Bronchial epithelial cell (primary cell): ENCODE measurements around the gene VRK3. TPM values are rescaled to one million over a fixed set of nuclear protein-coding genes. Genes with fewer than 3 reads are reported as not detected.
A peak's percentile ranks its signal among the peaks of the same experiment; 100 is the strongest.

Source experiments
- DNase-seq: peaks from one replicate; pipeline ENCODE4 v3.0.0-alpha.2; 2010; ENCODE audit warnings: low read depth
- FAIRE-seq: peaks from 2 replicates; lab custom pipeline; 2011; peaks lifted over from hg19 to GRCh38; lab: Jason Lieb, UNC
- H3K27me3 ChIP-seq: 2 replicates; pipeline ENCODE4 v1.5.1; 2011; ENCODE audit warnings: low read length; ENCODE audit not compliant: control insufficient read depth, insufficient read depth
- H3K36me3 ChIP-seq: 2 replicates; pipeline ENCODE4 v1.5.1; 2011; ENCODE audit warnings: low read length; ENCODE audit not compliant: control insufficient read depth, insufficient read depth
- H3K4me3 ChIP-seq: 2 replicates; pipeline ENCODE4 v1.5.1; 2011; ENCODE audit warnings: mild to moderate bottlenecking, low read depth, low read length, control low read depth
- CTCF ChIP-seq: IDR thresholded peaks from 2 replicates; pipeline ENCODE4 v1.5.1; 2011; ENCODE audit warnings: mild to moderate bottlenecking, moderate library complexity, low read length, control low read depth, inconsistent platforms; ENCODE audit not compliant: insufficient read depth, severe bottlenecking
- total RNA-seq: library from RNA; depleted of rRNA; stranded (reverse); fragments of >200 nt; gene quantifications from 2 replicates; pipeline ENCODE4 v1.2.1, GENCODE V29; 2014

VRK3 gene
- total RNA-seq, 1 donor from 2014 or later, result 14.5 TPM

DNA sequence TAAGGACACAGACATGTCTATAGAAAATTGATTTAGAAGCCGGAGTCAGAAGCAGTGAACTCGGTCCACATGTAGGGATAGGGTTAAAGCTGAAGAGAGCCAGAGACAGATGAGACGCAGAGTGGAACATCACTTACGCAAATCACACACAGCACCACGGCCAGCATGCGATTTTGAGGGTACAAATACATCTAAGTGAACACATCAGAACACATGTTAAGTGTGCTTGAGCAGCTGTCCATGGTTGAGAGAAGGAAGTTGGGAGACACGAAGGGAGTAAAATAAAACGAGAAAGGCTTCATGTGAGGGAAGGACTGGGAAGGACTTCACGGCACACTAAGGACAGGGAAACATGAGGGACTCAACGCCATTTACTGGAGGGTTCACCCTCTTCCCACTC is 38.8 kb downstream of the VRK3 start:
- TF ChIP-seq CTCF, result no peak
- Histone ChIP-seq H3K27me3 (no peaks in the 10 kb centered on the region), H3K4me3 (no peak overlapping the region), H3K36me3 (peaks cover 4% of the 10 kb centered on the region)
- FAIRE-seq (peak; percentile 7), DNase-seq (no peak)

DNA sequence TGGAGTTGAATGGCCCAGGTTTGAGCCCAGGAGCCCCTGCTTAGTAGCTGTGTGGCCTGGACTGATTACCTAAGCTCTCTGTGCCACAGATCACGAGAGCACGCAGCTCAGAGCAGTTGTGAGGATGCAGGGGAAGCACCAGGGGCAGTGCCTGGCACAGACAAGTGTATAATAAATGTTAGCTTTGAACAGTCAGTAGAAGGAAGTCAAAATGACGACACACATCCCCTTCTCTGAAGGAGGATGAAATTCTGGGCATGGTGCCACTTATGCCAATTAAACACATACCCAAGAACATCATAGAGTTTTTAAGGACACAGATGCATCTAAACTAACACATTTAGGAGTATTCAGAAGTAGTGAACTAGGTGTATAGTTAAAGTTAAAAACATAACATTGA is 39.3 kb downstream of the VRK3 start:
- Histone ChIP-seq H3K27me3 (no peaks in the 10 kb centered on the region), H3K36me3 (peaks cover 4% of the 10 kb centered on the region), H3K4me3 (no peak overlapping the region)
- DNase-seq (no peak), FAIRE-seq (no peak)
- no peak for TF ChIP-seq CTCF

- no peak for FAIRE-seq
Observed at GRCh38 chr19:49984491-49984890, 40.7 kb downstream of the VRK3 start.

DNA sequence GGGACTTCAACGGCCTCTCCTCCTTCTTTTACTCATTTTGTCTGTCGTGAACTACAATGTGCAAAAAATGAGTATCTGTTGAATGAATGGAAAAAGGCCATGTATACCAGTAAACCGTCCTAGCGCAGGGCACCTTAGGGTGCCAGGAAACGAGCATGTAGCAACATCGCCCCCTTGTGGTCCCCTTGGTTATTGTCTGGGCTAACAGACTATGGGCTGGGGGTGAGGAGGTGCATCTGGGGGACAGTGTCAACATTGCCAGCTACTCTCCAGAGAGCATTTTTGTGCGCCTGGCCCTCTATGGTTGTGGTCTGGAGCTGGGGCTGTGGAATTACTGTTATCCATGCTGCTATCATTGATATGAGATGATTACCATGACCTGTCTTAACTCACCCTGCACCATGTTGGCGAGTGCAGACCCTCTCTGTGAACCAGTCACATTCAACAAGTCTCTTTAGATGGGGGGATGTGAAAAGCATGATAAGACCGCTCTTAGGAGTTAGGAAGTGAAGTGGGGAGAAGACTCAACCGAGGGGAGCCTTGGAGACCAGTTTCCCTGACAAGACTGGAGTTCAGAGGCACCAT is 41.4 kb downstream of the VRK3 start:
- DNase-seq, result peak; percentile 26
- Histone ChIP-seq H3K4me3 (no peak overlapping the region), H3K27me3 (no peaks in the 10 kb centered on the region), H3K36me3 (peaks cover 6% of the 10 kb centered on the region)
- TF ChIP-seq CTCF, result peak; percentile 88
- FAIRE-seq, result peak; percentile 40

More at GRCh38 chr19:49984491-49984890, 40.7 kb downstream of the VRK3 start:
- H3K36me3 ChIP-seq, result peaks cover 4% of the 10 kb centered on the region
- no peak for DNase-seq
- H3K27me3 ChIP-seq, result no peaks in the 10 kb centered on the region
- no peak overlapping the region for H3K4me3 ChIP-seq
- no peak for TF ChIP-seq CTCF

GRCh38 chr19:49981603-49982593 is 43.3 kb downstream of the VRK3 start:
- H3K4me3 ChIP-seq, result no peak overlapping the region
- DNase-seq (no peak), FAIRE-seq (no peak)
- H3K36me3 ChIP-seq, result peaks cover 6% of the 10 kb centered on the region
- H3K27me3 ChIP-seq, result no peaks in the 10 kb centered on the region
- TF ChIP-seq CTCF, result no peak
